CMK (cell line): ENCODE results near the gene MYBPC3.
"Not testable (repeated sequence)": the region's sequence is repeated elsewhere in the genome, so short reads cannot be mapped to it uniquely, and the experiment has no call there.

Source experiments
- DNase-seq: peaks from one replicate; pipeline ENCODE4 v3.0.0-alpha.2; 2010; ENCODE audit warnings: low read depth

MYBPC3 gene

DNA sequence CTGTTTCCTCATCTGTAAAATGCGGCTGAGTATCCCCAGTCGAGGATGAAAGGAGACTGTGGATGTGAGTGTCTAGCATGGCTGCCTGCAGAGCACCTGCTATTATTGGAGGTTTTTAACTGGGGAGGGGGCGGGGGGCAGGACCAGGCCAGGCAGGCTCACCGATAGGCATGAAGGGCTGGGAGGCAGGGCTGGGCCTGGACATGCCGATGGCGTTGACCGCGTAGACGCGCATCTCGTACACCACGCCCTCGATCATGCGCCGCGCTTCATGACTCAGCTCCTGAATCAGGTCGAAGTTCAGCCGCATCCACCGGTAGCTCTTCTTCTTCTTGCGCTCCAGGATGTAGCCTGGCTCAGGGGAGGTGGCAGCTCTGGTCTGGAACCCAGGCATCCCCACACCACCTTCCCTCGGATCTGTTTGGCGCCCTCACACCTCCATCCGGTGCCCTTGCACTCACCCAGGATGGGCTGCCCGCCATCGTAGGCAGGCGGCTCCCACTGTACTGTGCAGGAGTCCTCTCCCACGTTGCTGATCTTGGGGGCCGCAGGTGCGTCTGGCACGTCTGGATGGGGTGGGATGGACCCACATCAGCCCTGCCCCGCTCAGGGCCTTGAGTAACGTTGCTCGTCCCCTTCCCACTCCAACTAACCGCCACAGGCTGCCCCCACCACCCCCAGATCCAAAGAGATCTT is 15.1 kb downstream of the MYBPC3 start:
- DNase-seq = no peak

DNA sequence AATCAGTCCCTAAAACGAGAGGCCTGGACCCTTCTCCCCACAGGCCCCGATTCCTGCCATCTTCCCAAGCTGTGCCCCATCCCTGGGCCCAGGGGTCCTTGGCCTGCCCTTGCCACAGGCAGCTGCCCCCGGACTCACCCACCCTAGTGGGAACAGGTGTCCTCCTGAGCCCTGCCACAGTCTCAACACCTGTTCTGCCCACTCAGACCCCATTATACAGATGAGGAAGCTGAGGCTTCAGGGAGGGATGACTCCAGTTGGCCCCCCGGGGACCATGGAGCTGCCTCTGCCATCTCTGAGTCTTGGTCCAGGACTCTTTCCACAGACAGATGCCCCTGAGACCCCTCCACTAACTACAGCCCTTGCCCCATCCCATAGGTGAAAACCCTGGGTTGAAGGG is 15.9 kb downstream of the MYBPC3 start:
- DNase-seq = no peak

DNA sequence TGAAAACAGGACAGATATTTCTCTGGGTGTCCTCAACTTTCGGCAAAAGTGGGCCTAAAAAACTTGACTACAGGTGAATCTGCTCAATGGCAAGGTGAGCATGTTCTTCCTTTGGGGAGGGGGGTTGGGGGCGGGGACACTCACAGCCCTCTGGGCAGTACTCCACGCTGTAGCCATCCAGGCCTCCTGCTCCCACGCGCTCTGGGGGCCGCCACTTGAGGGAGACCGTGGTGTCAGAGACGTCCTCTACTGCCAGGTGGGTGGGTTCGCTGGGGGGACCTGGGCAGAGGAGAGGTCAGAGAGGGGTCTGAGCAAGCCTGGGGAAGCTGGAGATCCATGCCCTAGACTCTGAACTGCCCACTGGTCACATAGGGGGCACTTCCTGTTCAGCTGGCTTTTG is 16.8 kb downstream of the MYBPC3 start:
- no peak for DNase-seq

DNA sequence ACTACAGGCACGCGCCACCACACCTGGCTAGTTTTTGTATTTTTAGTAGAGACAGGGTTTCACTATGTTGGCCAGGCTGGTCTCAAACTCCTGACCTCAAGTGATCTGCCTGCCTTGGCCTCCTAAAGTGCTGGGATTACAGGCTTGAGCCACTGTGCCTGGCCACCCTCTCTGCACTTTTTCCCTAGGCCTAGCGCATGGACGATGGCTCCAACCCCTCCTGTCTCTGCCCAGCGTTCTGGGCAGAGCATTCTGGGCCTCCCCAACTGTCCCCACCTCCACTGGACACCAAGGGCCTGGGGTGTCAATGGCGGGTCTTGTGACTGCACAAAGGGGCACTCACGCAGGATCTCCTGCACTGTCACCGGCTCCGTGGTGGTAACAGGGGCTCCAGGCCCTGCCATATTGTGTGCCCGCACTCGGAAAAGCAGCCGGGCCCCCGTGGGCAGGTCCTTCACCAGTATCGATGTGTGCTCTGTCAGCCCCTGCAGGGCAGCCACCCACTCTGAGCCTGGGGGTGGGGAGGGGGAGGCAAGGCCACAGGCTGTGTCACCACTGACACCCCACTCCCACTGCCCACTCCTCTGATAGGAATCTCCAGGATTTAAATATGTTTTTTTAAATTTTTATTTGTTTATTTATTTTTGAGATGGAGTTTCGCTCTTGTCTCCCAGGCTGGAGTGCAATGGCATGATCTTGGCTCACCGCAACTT is 17.6 kb downstream of the MYBPC3 start:
- DNase-seq = not testable (repeated sequence)

DNA sequence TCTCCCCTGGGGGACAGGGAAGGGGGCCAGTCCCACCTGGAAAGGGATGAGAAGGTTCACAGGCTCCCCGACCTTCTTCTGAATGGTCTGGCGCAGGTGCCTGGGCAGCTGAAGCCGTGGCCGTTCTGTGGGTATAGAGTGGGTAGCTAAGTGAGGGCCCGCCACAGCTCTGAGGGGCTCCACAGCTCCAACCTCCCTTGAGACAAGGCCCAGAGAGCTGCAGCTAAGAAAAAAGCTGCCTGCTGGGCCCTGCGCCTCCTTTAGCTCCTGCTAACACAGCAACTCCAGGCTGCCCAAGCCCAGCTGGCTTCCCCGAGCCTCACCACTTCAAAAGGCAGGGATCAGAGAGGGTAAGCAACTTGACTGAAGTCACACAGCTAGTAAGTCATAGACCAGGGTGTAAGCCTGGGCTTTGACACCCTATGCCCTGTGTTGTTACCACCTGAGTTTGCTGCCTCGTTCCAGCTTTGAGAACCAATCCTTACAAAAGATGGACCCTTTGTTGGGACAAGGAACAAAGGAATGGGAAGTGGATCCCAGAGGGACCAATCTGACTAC is 18.5 kb downstream of the MYBPC3 start:
- no peak for DNase-seq

DNA sequence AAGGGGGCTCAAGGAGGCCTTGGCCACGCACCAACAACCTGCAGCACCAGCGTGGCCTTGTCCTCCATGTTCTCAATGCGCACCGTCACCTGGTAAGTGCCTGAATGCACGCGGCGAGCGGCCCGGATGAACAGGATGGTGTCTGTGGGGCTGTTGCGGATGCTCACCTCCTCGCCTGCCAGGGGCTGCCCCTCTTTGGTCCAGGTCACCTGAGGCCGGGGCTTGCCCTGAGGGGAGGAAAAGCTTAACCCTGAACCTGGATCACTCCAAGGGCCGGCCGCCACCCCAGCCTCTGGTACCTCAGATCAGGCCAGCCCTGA is 19.0 kb downstream of the MYBPC3 start:
- DNase-seq = no peak

DNA sequence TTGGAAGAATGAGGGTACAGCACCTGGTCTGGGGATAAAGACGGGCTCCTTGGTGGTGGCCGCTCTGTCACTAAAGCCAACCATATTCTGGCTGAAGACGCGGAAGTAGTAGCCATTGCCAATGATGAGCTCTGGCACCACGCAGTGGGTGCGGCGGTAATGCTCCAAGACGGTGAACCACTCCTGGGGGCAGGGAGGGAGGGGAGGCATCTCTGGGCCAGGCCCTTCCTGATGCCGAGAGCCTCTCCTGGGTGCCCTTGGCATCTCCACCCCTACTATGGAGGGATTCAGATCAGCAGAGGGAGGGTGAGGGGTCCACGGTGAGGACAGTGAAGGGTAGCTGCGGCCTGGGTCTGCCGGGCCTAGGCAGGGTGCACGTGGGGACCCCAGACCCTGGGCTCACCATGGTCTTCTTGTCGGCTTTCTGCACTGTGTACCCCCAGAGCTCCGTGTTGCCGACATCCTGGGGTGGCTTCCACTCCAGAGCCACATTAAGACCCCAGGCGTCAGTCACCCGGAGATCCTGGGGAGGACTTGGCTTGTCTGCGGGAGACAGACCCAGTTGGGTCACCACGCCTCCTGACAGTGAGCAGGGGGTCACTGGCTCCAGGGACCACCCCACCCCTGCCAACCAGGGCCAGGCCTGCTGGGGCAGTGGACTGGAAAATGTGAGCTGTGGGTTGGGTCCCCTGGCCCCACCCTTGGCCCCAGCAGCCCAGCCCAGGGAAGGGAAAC is 19.5 kb downstream of the MYBPC3 start:
- no peak for DNase-seq

DNA sequence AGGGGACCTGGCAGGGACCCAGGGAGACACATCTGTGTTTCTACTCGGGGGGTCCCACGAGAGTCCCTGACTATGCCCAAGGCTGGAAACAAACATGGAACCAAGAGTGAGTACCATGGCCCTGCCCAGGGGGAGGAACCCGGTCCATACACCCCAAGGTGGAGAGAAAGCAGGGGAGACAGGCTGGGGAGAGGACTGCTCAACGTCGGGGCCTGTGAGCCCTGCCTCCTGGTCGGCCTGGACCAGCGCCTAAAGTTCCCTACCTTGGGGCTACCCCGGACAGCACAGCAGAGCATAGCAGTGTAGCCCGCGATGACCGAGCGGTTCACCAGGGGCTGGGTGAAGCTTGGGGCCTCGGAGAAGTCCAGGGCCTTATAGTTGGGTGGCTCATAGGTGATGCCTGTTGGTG is 20.2 kb downstream of the MYBPC3 start:
- DNase-seq = no peak

DNA sequence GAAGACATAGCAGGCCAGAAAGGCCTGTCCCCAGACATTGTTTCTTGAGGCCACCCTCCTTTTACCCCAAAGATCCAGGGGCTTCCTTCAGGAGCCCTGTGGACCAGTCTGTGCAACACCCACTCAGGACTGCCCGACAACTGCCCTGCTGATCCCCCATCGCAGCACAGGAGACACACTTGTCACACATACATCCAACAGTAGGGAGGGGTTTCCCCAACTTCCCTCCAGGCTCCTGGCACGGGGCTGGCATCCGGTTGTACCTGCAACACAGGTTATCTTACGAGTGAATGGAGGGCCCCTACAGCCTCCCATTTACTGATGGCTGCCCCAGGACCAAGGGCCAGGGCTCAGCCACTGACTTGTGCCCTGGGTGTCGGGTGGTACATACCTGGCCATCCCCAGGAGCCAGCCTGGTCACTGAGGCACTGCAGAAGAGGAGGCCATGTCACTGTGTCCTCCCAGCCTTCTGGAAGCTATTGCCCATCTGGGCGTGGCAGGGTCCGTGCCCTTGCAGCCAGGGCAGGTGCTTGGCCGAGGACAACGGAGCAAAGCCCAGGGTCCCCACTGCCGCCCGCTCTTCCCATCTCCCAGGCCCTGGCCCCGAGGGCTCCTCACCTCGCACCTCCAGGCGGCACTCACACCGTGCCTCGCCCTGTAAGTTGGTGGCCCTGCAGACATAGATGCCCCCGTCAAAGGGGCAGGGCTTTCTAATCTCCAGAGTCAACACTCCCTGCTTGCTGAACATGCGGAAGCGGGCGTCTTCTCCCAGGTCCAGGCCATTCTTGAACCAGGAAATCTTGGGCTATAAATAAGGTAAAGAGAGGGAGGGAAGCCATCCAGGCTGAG is 20.8 kb downstream of the MYBPC3 start:
- DNase-seq = no peak

DNA sequence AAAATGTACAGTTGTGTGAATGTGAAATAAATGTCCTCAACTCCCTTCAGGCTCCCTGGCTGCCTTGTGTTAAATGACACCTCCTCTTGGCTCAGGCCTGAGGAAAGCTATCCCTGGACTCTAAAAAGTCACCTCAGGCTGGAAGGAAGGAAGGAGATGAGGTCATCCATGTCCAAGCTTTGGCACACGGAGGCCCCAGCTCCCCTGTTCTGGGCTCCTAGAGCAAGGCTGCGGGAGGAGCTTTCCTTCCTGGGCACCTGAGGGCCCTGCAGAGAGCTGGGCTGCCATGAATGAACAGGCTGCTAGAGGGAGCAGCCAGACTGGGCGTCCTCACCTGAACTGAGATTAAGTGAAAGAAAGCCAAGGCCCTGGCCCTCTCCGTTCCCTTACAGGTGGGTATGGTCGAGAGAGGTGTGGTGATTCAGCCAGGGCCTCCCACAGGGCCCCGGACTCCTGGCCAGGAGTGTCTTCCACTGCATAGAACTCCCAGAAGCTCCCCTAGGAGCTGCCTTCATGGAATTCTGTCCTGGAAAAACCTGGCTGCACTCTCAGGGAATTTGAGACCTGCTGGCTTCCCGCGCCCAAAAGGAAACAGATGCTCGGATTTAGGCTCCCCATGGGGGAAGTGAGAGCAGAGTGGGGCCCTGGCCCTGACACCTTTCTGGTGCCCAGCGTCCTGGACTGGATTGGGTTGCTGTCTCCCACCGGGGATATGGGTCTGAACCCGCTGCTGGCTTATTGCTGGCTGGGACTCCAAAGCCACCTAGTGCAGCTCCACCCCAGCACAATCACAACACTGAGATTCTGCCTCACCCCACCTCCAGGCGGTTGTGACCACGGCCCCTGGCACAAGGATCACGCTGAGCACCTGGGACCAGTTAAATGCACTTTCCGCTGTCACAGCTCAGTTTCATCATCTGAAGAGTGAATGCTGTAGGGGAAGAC is 22.2 kb downstream of the MYBPC3 start:
- DNase-seq = no peak

DNA sequence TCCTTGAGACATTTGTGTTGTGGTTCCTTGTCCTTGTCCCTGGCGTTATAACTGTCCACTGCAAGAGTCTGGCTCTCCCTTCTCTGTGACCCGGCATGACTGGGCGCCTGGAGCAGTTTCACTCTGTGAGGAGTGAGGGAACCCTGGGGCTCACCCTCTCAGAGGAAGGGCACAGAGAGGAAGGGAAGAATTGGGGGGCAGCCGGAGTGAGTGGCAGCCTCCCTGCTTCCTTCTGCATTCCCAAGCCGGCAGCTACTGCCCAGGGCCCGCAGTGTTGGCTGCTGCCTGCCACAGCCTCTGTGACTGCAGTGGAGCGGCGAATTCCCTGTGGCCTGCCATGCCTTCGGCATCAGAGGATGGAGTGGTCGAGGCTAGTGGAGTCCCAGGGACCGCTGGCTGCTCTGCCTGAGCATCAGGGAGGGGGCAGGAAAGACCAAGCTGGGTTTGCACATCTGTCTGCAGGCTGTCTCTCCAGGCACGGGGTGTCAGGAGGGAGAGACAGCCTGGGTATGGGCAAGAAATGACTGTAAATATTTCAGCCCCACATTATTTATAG is 23.0 kb downstream of the MYBPC3 start:
- DNase-seq = no peak

DNA sequence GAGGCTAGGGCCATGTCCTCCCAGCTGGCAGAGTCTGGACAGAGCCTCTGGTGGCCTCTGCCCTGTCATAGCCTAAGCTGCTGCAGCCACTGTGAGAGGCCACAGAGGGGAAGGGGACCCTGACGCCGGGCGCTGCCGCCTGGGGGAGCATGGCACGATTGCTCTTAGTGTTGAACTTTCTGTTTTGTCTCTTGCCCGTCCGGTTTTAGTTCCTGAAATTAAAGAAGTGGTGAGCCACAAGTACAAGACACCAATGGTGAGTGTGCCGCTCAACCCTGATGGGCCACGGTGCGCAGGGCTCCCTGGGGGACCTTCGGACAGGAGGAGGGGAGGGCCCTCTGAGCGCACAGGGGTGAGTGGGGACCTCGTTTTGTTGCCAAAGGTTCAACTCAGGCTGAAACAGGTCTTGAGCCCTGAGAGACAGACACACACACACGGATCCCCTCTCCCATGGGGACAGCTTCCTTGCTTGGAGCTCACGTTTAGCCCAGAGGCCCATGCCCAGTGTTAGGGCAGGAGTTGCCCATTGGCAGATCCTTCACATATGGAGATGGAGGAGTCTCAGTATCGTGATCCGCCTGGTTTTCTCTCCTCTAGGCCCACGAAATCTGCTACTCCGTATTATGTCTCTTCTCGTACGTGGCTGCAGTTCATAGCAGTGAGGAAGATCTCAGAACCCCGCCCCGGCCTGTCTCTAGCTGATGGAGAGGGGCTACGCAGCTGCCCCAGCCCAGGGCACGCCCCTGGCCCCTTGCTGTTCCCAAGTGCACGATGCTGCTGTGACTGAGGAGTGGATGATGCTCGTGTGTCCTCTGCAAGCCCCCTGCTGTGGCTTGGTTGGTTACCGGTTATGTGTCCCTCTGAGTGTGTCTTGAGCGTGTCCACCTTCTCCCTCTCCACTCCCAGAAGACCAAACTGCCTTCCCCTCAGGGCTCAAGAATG is 23.8 kb downstream of the MYBPC3 start:
- no peak for DNase-seq

DNA sequence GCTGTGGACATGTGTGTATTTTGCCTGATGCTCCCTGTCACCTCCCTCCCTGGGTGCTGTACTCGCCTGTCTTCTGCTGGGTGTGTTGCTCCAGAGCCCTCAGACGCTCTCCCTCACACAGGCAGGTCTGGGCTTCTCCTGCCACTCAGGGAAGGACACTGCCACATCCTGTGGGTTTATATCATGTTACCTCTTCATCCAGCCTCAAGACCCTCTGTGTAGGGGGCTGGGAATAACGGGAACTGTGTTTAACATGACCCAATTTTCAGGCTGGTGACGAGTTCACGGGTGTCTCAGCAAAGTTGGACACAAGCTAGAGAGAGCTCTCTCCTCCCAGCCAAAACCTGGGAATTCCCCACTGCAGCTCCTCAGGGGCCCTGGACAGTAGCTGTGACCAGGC is 24.6 kb downstream of the MYBPC3 start:
- DNase-seq = no peak

DNA sequence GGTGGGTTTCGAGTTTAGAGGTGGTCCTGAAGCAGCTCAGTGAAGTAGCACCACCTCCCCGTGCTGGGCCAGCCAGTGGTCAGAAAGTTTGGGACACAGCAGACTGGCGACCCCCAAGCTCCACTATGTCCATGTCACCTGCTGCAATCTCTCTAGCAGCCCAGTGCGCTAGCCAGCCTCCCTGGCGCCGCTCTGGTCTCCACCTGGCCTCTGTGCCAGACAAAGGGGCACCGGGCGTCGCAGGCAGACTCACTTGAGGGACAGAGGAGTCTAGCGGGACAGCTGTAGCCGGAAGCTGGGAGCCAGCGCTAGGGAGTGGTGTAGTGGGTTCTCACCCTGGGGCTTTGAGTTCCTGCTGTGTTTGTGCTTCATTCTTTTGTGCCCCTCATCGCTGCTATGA is 25.5 kb downstream of the MYBPC3 start:
- DNase-seq = no peak

DNA sequence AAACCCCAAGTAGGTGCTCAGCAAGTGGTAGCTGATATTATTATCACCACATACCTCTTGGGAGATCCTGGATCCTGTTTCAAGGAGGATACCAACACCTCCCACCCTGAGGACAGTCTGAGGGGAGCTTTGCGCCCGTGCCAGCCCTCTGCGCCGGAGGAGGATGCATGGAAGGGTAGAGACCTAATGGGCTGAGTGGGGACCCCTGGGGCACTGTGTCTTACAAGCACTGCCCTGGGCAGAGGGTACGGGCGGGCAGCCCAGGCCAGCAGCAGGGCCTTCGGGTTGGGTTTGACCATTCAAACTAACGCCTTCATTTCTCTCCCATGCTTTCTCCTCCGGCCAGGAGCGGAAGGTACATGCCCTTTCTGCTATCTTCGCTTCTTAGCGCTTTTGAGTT is 26.3 kb downstream of the MYBPC3 start:
- DNase-seq = no peak

DNA sequence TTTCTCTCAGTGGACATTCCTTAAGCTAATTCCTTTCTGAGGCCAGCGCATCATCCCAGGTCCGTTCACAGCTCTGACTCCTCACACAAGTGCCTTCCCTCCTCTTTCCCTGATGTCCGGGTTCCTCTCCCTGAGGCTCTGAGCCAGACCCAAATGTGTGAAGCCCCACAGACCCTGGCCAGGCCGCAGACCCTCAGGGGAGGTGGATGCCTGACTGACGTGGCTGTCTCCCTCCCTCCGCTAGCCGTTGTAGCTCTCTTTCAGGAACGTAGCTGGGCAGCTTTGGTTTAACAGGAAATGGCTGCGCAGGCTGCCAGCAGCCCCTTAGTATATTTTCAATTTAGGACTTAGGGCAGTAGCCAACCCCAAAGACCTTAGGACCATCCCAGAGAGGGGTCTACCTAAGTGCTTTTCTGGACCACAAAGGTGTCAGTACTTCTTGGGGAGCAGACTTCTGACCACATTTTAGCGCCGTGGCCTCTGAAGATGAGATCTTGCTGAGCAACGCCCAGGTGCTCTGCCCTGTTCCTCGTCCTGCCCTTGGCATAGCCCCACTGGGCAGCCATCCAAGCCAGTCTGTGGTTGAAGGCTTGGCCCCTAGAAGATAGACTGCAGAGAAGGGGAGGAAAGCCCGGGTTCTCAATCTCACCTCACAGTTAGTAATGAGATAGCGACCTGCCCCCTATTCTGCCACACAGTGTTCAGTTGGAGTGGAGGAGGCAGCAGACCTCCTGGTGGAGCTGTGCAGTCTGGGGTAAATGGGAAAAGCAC is 27.0 kb downstream of the MYBPC3 start:
- DNase-seq = no peak

DNA sequence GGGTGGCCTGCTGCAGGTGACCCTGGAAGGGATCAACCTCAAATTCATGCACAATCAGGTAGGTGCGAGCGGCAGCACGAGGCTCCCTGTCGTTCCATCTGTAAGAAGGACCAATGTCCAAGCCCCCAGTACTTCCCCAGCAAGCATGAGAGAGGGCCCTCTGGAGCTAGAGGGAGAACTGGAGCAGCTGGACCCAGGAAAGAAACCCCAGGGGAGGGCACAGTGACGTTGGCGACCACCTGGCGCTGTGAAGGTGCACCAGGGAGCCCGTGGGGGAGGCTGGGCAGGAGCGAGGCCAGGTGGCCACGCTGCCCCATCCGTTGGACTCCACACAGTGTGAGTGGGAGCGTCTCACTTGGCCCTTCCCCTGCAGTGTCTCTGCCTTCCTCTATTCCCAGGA is 28.0 kb downstream of the MYBPC3 start:
- no peak for DNase-seq

DNA sequence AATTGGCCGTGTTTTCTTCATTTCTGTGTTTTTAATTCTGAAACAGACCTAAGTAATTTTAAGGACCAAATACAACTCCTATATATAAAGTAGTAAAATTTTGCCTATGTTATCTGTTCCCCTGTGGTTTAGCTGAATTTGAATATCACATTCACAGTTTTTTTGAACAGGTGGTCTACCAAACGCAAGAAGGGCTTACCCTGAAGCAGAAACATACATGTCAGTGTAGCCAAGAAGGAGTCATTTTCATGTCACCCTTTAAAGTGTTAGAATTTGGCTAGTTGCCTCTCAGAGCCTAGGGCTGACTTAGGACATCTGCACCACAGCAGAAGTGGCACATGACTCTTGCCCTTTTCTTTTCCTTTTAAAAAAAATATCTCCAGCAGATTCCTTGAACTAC is 34.3 kb downstream of the MYBPC3 start:
- no peak for DNase-seq
